Heart right ventricle (tissue), 16 donors: ENCODE measurements around the gene TRIM58. TPM values are rescaled to one million over a fixed set of nuclear protein-coding genes. Genes with fewer than 3 reads are reported as not detected.

Source experiments
- ATAC-seq, 8 donors: fragments of 200-7000 bp; cut with Tn5 transposase; one replicate each; pipeline ENCODE4 v1.9.1; 2020; ENCODE audit warnings: mild to moderate bottlenecking in 8 of 8, moderate library complexity in 8 of 8, moderate number of reproducible peaks in 1 of 8
- DNase-seq, 2 donors: peaks; one replicate each; pipeline ENCODE4 v3.0.0-alpha.2; 2020
- H3K27ac ChIP-seq, 10 donors: fragments of 200-600 bp; sonication (generic) in 2 of 10; one replicate each; pipeline versions ENCODE4 v1.5.0 to v1.8.0; 2020 to 2022; ENCODE audit warnings: mild to moderate bottlenecking in 3 of 10
- H3K27me3 ChIP-seq, 7 donors: fragments of 200-600 bp; one replicate each; pipeline ENCODE4 v1.8.0; 2021 to 2022; ENCODE audit warnings: mild to moderate bottlenecking in 2 of 7
- H3K36me3 ChIP-seq, 9 donors: fragments of 200-600 bp; sonication (generic) in 1 of 9; one replicate each; pipeline versions ENCODE4 v1.5.0 to v1.8.0; 2020 to 2022; ENCODE audit warnings: mild to moderate bottlenecking in 2 of 9
- H3K4me1 ChIP-seq, 9 donors: fragments of 200-600 bp; sonication (generic) in 1 of 9; one replicate each; pipeline versions ENCODE4 v1.5.0 to v1.8.0; 2020 to 2022; ENCODE audit warnings: mild to moderate bottlenecking in 4 of 9
- H3K4me3 ChIP-seq, 10 donors: fragments of 200-600 bp; sonication (generic) in 2 of 10; one replicate each; pipeline versions ENCODE4 v1.5.0 to v1.8.0; 2020 to 2022; ENCODE audit warnings: mild to moderate bottlenecking in 7 of 10, moderate library complexity in 2 of 10
- H3K9me3 ChIP-seq, 11 donors: fragments of 200-600 bp in 10 of 11; sonication (generic) in 2 of 11; one replicate each; pipeline versions ENCODE4 v1.5.0 to v1.8.0; 2013 to 2022; ENCODE audit warnings: mild to moderate bottlenecking in 2 of 11, control low read depth in 1 of 11, moderate library complexity in 1 of 11
- CTCF ChIP-seq, 9 donors: fragments of 200-600 bp; sonication (generic) in 2 of 9; IDR thresholded peaks; one replicate each; pipeline versions ENCODE4 v1.5.0 to v1.8.0; 2021 to 2022; ENCODE audit warnings: antibody characterized with exemption in 9 of 9, mild to moderate bottlenecking in 5 of 9, moderate library complexity in 1 of 9
- WGBS, 2 donors: extraction: QIAGEN DNeasy Blood & Tissue Kit; methylation state at CpG; one replicate each; pipeline ENCODE4 v1.1.7; 2013; ENCODE audit warnings: inconsistent platforms in 1 of 2; 5-methylcytosine and 5-hydroxymethylcytosine counted together
- intact Hi-C, 10 donors: fragments of 100-400 bp; cut with DNase I; formaldehyde crosslinking; loops; one replicate each; pipeline versions ENCODE4 v1.11.1 to v1.14.2; 2022
- polyA plus RNA-seq, 2 donors: library from polyadenylated mRNA; stranded (reverse); fragments of 200-250 nt; gene quantifications; one replicate each; pipeline ENCODE4 v1.2.3, GENCODE V29; 2013
- total RNA-seq, 10 donors: library from RNA; stranded (reverse); fragmentation: NEBNext Ultra II Directional in 3 of 10; extraction: Animal tissue kit (Norgen Biotek cat#: 25700) in 3 of 10; gene quantifications; one replicate each; pipeline versions ENCODE4 v1.2.1 to v1.2.4, GENCODE V29; 2021 to 2023
- donor health status: Arrhythmogenic right ventricular cardiomyopathy.
- donor health status: ischemic (EF 13 %, LVEDD 7.1; RV severe dilation, severe dysfunction).
- donor health status: healthy with polysubstance abuse.
- donor health status: DM: no; HTN: yes; CAD: no.
- donor health status: DM: no; HTN: no; CAD: no.
- donor health status: ischemic (EF 25% LVEDD 6.9; RV normal size, moderate dysfunction).
- donor health status: ischemic (EF 25% LVEDD 5.7; RV mildly dilated, moderate dysfunction).
- donor health status: healthy.
- donor health status: DM: yes; HTN: yes; CAD: no.
- donor health status: Ischemic cardiomyopathy.
- donor health status: ischemic (EF 35%, LVEDD 5.7; RV mildly dilated, moderate dysfunction).
- donor health status: nonischemic (EF 11% LVEDD 7.7; RV severe dilation, severe dysfunction).
- donor health status: DM: yes; HTN: yes; CAD: no.
- donor health status: PGD.
- donor health status: ischemic (EF 29% LVEDD 5.4; RV normal size, mild dysfunction).
- donor health status: nonischemic (EF 23%, LVEDD 6.1; RV moderate dilation, normal function).

Gene TRIM58
- total and polyA plus RNA-seq, 12 donors, result 0.06 to 0.85 (median 0.33) TPM; not detected in 2

- intact Hi-C loops, result no loop called here
- 79 to 88% methylated on average over 7 of the region's 7 CpGs for WGBS, 2 donors
- Histone ChIP-seq H3K27ac (no peak overlapping the region), H3K36me3 (no peaks in the 10 kb centered on the region), H3K9me3 (no peaks in the 10 kb centered on the region), H3K4me1 (no peaks in the 10 kb centered on the region), H3K27me3 (no peaks in the 10 kb centered on the region), H3K4me3 (no peak overlapping the region)
- DNase-seq (no peak), ATAC-seq (no peak)
- TF ChIP-seq CTCF (IDR thresholded peaks at IDR 0.05), result no peak
Observed at GRCh38 chr1:247848346-247848745, 8.6 kb upstream of the TRIM58 start.

GRCh38 chr1:247849616-247850015 lies 7.4 kb upstream of the TRIM58 start:
- H3K9me3 ChIP-seq, result no peaks in the 10 kb centered on the region
- H3K4me3 ChIP-seq, result no peak overlapping the region
- TF ChIP-seq CTCF (IDR thresholded peaks at IDR 0.05), result no peak
- H3K4me1 ChIP-seq, result no peaks in the 10 kb centered on the region
- no peak for ATAC-seq
- no peak for DNase-seq
- no peaks in the 10 kb centered on the region for H3K27me3 ChIP-seq
- WGBS, 2 donors, result 94 to 96% methylated on average over 1 of the region's 1 CpG
- intact Hi-C loops, result no loop called here
- no peak overlapping the region for H3K27ac ChIP-seq
- no peaks in the 10 kb centered on the region for H3K36me3 ChIP-seq

GRCh38 chr1:247854899-247855545 lies 2.0 kb upstream of the TRIM58 start:
- Histone ChIP-seq H3K36me3 (no peaks in the 10 kb centered on the region), H3K27me3 (peaks cover 0 to 44% (median 35%) of the 10 kb centered on the region in 7 donors), H3K9me3 (no peaks in the 10 kb centered on the region), H3K4me1 (peaks cover 0 to 3% (median 0%) of the 10 kb centered on the region in 9 donors), H3K27ac (no peak overlapping the region), H3K4me3 (no peak overlapping the region)
- WGBS, 2 donors, result 81 to 84% methylated on average over 14 of the region's 14 CpGs
- TF ChIP-seq CTCF (IDR thresholded peaks at IDR 0.05), result no peak
- ATAC-seq (no peak), DNase-seq (no peak)
- intact Hi-C loops, result no loop called here

- no peak for TF ChIP-seq CTCF (IDR thresholded peaks at IDR 0.05)
- 78 to 80% methylated on average over 4 of the region's 4 CpGs for WGBS, 2 donors
- Histone ChIP-seq H3K27me3 (peaks cover 0 to 47% (median 35%) of the 10 kb centered on the region in 7 donors), H3K9me3 (no peaks in the 10 kb centered on the region), H3K4me1 (peaks cover 0 to 3% (median 0%) of the 10 kb centered on the region in 9 donors), H3K36me3 (no peaks in the 10 kb centered on the region), H3K27ac (no peak overlapping the region), H3K4me3 (no peak overlapping the region)
- no peak for DNase-seq
- intact Hi-C loops, result no loop called here
- no peak for ATAC-seq
Observed at GRCh38 chr1:247855911-247856310, 1.1 kb upstream of the TRIM58 start.
